ENCODE results near the gene DUSP8. TPM values are rescaled to one million over a fixed set of nuclear protein-coding genes. Genes with fewer than 3 reads are reported as not detected.

DUSP8 gene
- total RNA-seq, 2 experiments from 2014 or later, result 1.4 to 2.0 TPM

GRCh38 chr11:1566381-1567051, 5.6 kb downstream of the DUSP8 start:
- intact Hi-C loops (cut with micrococcal nuclease), result no loop called here
- Mint-ChIP-seq H3K36me3 (ENCODE audit: low read depth) (no peaks in the 10 kb centered on the region), H3K4me1 (ENCODE audit: low read depth) (peaks cover 15% of the 10 kb centered on the region), H3K9me3 (no peaks in the 10 kb centered on the region), H3K27ac (no peak overlapping the region), H3K4me3 (no peak overlapping the region), H3K27me3 (no peaks in the 10 kb centered on the region)
- POLR2A ChIA-PET, result no interaction called here
- DNase-seq, result no peak
- no peak for TF ChIP-seq CTCF (IDR thresholded peaks at IDR 0.05)
- ATAC-seq, result no peak
- CTCF ChIA-PET, result interaction anchor here (0.8 to 3.5 kb wide), 3 partner anchors 8 to 20 kb away, joined by 3 to 22 read pairs (median 4); no protein-coding TSS in a partner anchor

GRCh38 chr11:1565904-1566247, 6.2 kb downstream of the DUSP8 start:
- no peak for DNase-seq
- no peak for TF ChIP-seq CTCF (IDR thresholded peaks at IDR 0.05)
- CTCF ChIA-PET, result interaction anchor here (3.5 kb wide), 1 partner anchor 8 kb away, joined by 22 read pairs; no protein-coding TSS in a partner anchor

GRCh38 chr11:1565173-1565903, 6.7 kb downstream of the DUSP8 start:
- DNase-seq (no peak), ATAC-seq (no peak)
- Mint-ChIP-seq H3K27ac (no peak overlapping the region), H3K36me3 (ENCODE audit: low read depth) (no peaks in the 10 kb centered on the region), H3K27me3 (no peaks in the 10 kb centered on the region), H3K4me3 (no peak overlapping the region), H3K4me1 (ENCODE audit: low read depth) (peaks cover 9% of the 10 kb centered on the region), H3K9me3 (no peaks in the 10 kb centered on the region)
- intact Hi-C loops (cut with micrococcal nuclease), result no loop called here
- ChIA-PET POLR2A (no interaction called here), CTCF (interaction anchor here (3.5 kb wide), 1 partner anchor 9 kb away, joined by 22 read pairs; no protein-coding TSS in a partner anchor)
- TF ChIP-seq CTCF (IDR thresholded peaks at IDR 0.05), result no peak

More at GRCh38 chr11:1565904-1566247, 6.2 kb downstream of the DUSP8 start:
- Mint-ChIP-seq H3K27ac (no peak overlapping the region), H3K27me3 (no peaks in the 10 kb centered on the region), H3K4me3 (no peak overlapping the region), H3K36me3 (ENCODE audit: low read depth) (no peaks in the 10 kb centered on the region), H3K9me3 (no peaks in the 10 kb centered on the region), H3K4me1 (ENCODE audit: low read depth) (peaks cover 15% of the 10 kb centered on the region)
- no peak for ATAC-seq
- intact Hi-C loops (cut with micrococcal nuclease), result no loop called here
- POLR2A ChIA-PET, result no interaction called here

GRCh38 chr11:1564535-1565172, 7.4 kb downstream of the DUSP8 start:
- intact Hi-C loops (cut with micrococcal nuclease), result no loop called here
- CTCF ChIA-PET, result interaction anchor here (1.2 to 3.5 kb wide), 2 partner anchors 9 to 18 kb away, joined by 3 to 22 read pairs; no protein-coding TSS in a partner anchor
- no peak for TF ChIP-seq CTCF (IDR thresholded peaks at IDR 0.05)
- Mint-ChIP-seq H3K9me3 (no peaks in the 10 kb centered on the region), H3K4me1 (ENCODE audit: low read depth) (peaks cover 9% of the 10 kb centered on the region), H3K27me3 (no peaks in the 10 kb centered on the region), H3K36me3 (ENCODE audit: low read depth) (no peaks in the 10 kb centered on the region), H3K27ac (no peak overlapping the region), H3K4me3 (no peak overlapping the region)
- no peak for ATAC-seq
- POLR2A ChIA-PET, result no interaction called here
- DNase-seq, result no peak
